Hematopoietic multipotent progenitor cell (in vitro differentiated cells): ENCODE data around the gene CREB5. TPM values are rescaled to one million over a fixed set of nuclear protein-coding genes. Genes with fewer than 3 reads are reported as not detected.
A peak's percentile ranks its signal among the peaks of the same experiment; 100 is the strongest.
"Not testable (repeated sequence)": the region's sequence is repeated elsewhere in the genome, so short reads cannot be mapped to it uniquely, and the experiment has no call there.

Experiments used
- DNase-seq, 3 donors: peaks; one replicate each; pipeline ENCODE4 v3.0.0-alpha.2; 2011 to 2015; ENCODE audit warnings: low read depth in 2 of 3, low spot score in 2 of 3
- total RNA-seq: library from RNA; depleted of rRNA; stranded (reverse); fragments of >200 nt; gene quantifications from one replicate; pipeline ENCODE4 v1.2.3, GENCODE V29; 2012

The CREB5 gene
- total RNA-seq, 1 donor, result 20.7 TPM

DNA sequence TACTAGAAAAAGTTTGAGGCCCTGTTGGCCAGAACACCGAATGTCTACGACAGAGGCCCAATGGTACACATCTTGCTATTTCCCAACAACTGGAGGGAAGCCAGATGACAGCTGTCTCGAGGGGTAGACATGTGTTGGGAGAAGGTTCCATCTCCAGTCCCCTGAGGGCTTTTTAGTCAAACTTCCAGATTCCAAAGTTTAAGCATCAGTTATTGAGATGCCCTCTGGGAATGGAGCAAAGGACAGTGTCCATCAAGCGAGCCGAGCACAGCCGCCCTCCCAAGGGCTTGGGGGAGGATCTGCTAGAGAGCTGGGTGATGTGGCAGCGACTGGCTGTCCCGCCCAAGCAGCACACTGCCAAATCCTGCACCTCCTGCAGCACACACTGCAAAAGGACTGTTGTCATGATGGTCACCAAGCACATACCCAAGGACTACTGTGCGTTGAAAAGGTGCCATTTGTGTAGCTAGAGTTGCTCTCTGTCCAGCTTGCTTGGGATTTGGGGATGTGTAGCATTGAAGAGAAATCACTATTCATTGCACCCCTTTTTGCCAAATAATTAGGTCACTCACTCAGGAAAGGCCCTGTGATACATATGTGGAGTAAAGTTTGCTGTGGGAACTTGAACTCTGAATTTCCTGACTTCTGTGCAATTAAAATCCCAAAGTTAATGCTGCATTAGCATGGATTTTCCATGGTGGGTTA lies 381.2 kb downstream of the CREB5 start:
- no peak for DNase-seq

DNA sequence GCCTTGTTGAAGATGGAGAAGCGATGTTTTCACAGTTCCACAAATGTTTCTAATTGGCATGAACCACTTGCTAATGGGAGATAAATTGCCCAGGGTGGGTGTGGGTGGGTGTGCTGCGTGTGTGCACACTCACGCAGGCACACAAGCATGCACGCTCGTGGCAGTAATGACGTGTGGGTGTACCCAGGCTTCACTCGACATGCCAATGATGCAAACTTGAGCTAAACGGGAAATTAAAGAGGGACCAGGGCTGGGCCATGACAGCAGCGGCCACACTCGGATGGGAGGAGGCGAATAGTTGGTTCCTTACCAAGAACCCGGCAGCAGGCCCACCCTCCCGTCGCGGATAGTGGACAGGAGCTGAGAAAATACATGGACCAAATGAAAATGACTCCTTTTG lies 386.0 kb downstream of the CREB5 start:
- no peak for DNase-seq

GRCh38 chr7:28799619-28800018 lies 387.3 kb downstream of the CREB5 start:
- DNase-seq, result no peak

- DNase-seq, result no peak
These were observed 387.8 kb downstream of the CREB5 start for GRCh38 chr7:28800150-28800549.

DNA sequence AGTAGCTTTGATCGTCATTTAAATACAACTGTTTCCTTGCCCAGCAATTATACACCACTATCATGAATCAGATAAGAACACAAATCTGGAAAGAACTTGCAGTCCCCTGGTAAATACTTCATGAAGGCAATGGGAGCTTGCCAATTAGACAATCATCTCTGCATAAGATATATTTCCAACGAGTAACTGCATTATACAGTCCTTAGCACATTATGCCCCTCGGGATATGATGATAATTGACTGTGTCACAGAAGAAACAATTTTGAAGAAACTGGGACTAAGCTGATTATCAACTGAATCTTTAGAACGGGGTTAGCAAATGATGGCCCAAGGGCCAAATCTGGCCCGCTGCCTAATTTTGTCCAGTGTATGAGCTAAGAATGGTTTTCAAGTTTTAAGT lies 390.1 kb downstream of the CREB5 start:
- DNase-seq, result no peak

- no peak for DNase-seq
These were observed 391.8 kb downstream of the CREB5 start for GRCh38 chr7:28804157-28804556.

DNA sequence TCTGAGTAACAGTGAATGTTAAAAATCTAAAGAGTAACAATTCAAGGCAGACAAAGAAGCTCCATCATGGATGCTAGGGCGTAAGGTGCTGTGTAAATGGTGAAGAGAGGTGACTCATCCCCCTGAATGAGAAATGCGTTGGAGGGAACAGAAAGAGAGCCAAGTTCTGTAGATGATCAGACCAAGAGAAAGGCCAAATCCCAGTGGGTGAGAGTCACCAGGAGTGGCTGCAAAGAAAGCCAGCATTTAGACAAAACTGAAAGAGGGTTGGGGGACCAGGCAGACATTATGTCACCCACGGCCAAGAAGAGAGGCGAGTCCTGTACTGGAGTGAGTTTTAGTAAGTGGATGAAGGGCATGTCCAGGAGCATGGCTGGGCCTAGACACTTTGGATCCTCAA lies 392.7 kb downstream of the CREB5 start:
- DNase-seq, result no peak

DNA sequence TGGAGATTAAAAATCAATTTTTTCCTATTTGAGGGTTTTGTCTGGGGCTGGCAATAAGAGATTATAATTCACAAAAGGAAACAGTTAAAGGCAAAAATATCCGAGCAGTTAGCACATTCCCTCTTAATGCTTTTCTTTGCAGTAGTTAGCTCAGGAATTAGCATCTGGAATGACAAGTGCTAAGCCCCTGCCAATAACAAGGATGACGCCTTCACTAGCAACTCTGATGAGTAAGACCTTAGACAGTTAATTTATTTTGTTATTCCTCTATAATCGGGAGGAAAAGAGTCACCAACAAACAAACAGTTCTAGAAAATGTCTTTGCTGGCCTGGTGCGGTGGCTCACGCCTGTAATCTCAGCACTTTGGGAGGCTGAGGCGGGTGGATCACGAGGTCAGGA lies 394.5 kb downstream of the CREB5 start:
- no peak for DNase-seq

DNA sequence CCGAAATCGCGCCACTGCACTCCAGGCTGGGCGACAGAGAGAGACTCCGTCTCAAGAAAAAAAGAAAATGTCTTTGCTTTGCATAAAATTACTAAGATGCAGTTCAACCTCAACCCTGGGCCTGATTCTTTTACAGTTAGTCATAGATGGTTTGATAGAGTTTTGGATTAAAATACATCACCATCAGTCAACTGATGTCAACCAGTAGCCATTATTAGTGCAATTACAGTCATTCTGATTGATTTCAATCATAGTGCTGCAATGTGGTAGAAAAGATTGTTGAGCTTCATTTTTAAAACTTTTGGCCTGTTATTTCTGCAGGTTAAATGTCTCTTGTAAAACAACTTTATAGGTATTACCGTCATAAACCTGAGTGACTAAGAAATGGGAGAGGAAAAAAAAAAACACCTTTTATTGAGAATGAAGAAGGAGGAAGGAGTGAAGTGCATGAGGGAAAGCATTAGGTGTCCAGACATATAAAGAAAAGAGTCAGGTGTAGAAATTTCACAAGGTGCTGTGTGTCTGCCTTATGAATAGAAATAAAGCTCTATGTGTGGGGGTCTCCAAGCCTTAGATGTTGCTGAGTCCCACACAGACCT lies 395.2 kb downstream of the CREB5 start:
- no peak for DNase-seq

- no peak for DNase-seq
These were observed 396.6 kb downstream of the CREB5 start for GRCh38 chr7:28808796-28809533.

- DNase-seq, result no peak
These were observed 398.7 kb downstream of the CREB5 start for GRCh38 chr7:28811008-28811407.

DNA sequence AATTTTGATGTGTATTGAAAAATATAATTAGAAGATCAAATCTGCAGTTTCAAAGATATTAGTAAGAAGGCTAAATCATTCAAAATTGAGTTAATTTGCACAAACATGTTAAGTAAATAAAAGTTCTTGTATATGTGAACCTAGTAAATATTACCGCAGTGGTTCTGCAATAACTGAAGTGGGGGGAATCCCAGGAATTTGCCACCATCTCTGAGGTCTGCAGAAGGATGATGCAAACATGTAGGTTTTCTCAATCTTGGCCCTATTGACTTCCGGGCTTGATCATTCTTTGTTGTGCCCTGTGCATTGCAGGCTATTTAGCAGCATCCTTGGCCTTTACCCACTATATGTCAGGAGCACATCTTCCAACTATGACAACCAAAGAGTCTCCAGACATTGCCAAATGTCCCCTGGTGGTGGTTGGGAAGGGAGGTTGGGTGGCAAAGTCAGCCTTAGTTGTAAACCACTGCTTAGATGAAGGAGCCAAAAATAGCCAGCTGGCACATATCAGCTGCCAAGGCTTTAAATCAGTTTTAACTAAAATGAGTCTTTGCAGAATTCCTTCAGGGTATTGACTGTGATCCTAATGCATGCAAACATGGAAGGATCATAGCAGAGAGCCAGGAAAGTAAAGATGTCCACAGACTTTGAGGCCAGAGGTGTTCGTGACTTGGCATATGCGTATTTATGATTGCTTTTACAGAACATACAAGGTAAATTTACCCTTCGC lies 399.5 kb downstream of the CREB5 start:
- DNase-seq, result no peak

DNA sequence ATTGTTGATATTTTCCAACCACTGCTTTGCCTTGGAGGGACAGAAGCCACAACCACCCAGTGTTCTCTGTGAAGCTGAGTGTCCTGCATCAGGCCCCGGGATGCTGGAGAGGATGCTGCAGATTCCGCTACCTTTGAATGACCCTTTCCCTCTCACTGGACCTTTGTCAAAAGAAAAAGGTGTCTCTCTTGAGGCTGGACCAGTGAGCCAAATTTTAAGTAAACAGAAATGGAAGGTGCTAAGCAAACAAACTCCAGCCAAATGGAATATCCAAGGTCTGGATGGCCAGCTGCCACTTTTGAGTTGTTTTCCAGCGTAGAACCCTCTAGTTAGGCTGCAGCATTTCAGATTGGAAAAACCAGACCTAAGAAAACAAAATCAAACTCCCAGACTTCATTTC lies 400.3 kb downstream of the CREB5 start:
- no peak for DNase-seq

- no peak for DNase-seq
These were observed 401.1 kb downstream of the CREB5 start for GRCh38 chr7:28813243-28813962.

DNA sequence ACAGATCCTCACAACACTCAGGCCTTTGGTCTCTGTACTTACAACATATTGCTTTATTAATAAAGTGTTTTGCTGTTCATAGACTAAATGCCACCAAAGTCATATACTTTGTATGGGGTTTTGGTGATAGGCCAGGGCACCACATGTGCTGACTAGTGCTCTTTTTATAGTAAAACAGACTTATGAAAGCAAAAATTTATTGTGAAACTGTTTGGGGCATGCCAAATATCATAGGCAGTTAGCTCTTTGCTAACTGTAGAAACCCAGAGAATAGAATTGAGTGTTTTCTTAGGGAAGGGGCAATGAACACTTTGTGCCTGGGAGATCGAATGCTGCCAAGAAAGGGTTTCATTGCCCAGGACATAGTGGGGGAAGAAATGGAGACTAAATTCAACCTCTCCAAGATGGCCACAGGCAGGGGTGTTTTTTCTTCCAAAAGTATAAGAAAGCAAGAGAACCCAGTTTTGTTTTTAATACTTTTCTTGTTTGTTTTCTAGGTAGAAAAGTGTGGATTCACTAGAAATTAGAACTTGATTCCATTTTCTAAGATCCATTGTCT lies 403.1 kb downstream of the CREB5 start:
- no peak for DNase-seq

GRCh38 chr7:28815928-28816373 lies 403.6 kb downstream of the CREB5 start:
- DNase-seq, result peak in 1 of 3 donors; percentile 2

DNA sequence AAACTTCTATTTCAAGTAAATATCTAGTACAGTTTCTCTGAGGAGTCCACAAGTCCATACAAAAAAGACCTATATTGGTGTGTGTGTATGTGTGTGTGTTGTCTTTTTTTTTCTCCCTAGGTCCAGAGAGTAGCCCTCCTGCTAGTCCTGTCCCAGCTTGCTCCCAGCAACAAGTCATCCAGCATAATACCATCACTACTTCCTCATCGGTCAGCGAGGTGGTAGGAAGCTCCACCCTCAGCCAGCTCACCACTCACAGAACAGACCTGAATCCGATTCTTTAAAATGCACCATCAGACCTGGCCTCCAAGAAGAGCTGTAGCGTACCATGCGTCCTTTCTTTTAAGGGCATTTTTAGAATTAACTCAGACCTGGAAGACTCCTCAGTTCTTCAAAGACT lies 406.7 kb downstream of the CREB5 start:
- DNase-seq, result no peak

DNA sequence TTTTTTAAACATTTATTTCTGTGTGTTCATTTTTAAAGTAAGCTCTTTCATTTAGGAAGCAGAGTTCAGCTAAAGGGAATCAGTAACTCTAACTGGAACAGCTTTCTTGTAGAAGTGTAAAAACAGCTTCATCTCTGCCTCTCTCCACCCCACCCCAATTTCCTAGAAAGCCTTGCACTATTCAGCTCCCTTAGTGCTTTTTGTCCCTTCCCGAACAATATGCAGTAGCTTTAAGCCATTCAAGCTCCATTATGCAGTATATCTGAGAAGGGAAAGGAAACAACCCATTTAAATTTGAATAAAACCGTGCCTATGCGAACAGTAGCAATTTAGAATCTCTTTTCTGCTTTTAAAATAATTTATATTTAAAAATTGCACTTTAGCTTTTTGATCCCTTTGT lies 411.3 kb downstream of the CREB5 start:
- DNase-seq, result no peak

DNA sequence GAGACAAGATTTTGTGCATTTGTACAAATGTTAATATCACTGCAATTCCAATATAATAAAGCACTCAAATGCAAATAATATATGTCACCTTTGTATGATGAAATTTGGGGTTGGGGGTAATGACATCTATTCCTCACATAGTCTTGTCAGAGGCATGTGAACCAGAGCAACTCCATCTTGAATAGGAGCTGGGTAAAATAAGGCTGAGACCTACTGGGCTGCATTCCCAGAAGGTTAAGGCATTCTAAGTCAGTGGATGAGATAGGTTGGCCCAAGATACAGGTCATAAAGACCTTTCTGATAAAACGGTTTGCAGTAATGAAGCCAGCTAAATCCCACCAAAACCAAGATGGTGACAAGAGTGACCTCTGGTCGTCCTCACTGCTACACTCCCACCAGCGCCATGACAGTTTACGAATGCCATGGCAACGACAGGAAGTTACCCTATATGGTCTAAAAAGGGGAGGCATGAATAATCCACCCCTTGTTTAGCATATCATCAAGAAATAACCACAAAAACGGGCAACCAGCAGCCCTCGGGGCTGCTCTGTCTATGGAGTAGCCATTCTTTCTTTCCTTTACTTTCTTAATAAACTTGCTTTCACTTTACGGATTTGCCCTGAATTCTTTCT lies 413.6 kb downstream of the CREB5 start:
- not testable (repeated sequence) for DNase-seq

DNA sequence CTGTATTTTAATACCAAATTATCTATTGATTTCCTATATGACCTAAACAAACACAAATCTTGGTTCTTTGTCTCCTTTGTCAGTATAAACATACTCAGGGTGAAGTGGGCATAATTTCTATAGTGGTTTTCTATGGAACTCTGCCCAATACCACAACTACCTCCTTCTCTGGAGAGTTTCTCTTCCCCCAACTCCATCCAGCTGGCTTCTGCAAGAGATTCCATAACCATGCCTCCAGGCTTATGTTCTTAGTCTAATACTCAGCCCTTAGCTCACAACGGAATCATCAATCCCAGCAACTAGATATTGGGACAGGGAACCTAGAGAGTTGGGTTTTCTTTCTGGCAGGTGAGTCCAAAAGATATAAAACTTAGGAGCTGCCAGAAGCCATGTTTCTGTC lies 418.5 kb downstream of the CREB5 start:
- peak in 1 of 3 donors; percentile 43 for DNase-seq
